Fibroblast of skin of abdomen (primary cell): Measurements from ENCODE around the gene CACNA1B.

Experiments
- DNase-seq: peaks from one replicate; pipeline ENCODE4 v3.0.0-alpha.2; 2013

CACNA1B gene

DNA sequence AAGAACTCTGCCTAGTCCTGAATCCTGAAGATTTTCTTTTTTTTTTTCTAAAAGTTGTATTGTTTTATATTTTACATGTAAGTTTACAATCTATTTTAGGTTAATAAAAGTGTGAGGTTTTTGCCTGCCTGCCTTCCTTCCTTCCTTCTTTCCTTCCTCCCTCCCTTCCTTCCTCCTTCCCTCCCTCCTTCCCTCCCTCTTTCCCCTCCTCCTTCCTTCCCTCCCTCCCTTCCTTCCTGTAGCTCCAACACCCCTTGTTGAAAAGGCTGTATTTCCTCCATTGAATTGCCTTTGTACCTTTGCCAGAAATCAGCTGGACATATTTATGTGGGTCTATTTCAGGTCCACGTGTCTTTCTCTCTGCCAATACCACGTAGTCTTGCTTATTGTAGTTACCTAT is 46.6 kb downstream of the CACNA1B start:
- DNase-seq, result no peak

DNA sequence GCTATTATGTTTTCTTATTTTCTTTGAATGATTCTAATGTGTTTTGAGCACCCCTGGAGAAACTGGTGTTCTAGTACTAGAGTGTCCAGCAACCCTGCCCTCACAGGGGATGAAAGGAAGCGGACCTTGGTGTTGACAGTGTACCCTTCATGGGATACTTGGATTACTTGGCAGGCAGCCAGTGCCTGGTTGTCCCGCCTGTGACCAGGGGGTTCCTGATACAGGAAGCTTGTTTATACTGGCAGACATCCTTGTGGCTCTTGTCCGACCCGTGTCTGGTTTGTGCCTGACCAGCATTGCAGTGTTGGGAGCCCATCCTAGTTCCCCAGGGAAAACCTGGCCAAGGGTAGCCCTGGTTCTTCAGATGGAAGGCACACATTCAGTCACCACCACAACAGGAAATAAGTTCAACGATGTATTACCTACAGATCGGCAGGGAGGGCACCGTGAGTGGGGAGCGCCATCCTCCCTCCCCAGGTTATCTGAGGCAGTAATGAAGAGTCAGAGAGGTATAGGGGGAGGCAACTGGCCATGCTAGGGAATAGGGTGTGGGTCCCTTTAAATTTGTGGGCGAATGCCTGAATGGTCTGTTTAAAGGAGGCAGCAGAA is 47.3 kb downstream of the CACNA1B start:
- DNase-seq, result no peak

DNA sequence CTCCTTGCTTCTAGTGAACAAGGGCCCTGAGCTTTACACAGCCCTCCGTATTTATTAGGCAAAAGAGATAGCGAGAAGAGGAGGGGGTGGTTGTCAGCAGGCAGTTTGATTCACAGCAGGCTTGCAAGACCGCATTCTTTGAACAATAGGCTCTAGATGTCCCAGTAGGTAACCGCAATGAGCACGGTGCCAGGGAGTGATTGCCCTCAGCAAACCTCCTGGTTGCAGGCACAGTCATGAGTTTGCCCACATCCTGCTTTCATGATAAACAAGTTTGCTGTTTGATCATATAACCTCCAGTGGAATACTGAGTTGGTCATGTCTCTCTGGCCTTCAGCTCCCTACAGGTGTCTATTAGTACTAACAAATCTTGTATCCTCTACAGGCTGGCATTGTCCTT is 66.1 kb downstream of the CACNA1B start:
- no peak for DNase-seq

DNA sequence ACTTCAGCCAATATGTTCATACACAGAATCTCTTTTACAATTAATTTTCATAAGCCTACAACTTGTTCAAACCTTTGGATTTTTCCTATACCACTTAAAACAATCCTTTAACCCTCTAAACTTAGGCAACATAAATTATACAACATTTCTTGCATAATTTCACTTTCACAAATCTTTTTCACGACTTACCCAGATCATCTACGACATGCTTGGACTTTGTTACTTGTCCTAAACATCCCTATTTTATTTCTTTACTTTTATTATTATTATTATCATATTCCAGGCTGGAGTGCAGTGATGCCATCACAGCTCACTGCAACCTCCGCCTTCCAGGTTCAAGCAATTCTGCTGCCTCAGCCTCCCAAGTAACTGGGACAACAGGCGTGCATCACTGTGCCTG is 68.0 kb downstream of the CACNA1B start:
- DNase-seq, result no peak

DNA sequence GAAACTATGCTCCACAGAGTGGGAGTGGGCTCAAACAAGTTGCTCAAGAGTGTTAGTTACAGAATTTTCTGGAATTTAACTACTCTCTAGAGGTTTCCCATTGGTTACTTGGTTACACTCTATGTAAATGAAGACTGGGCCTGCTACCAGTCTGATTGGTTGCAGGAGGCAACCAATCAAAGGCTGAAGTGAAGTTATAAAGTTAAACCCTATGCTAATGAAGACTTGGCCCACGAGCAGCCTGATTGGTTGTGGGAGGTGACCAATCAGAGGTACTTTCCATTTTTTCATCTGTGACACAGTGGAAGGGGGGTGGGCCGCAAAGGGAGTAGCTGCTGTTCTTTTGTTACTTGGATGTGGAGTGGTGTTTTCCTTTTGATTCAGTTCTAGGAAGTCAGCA is 69.4 kb downstream of the CACNA1B start:
- no peak for DNase-seq

DNA sequence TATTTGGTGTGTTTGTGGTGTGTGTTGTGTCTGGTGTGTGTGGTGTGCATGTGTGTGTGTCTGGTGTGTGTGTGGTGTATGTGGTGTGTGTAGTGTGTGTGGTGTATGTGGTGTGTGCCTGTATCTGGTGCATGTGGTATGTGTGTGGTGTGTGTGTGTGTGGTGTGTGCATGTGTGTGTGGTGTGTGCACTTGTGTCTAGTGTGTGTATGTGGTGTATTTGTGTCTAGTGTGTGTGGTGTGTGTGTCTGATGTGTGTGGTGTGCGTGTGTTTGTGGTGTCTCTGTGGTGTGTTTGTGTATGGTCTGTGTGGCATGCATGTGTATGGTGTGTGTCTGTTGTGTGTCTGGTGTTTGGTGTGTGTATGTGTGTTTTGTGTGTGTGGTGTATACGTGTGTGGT is 71.1 kb downstream of the CACNA1B start:
- DNase-seq, result no peak

DNA sequence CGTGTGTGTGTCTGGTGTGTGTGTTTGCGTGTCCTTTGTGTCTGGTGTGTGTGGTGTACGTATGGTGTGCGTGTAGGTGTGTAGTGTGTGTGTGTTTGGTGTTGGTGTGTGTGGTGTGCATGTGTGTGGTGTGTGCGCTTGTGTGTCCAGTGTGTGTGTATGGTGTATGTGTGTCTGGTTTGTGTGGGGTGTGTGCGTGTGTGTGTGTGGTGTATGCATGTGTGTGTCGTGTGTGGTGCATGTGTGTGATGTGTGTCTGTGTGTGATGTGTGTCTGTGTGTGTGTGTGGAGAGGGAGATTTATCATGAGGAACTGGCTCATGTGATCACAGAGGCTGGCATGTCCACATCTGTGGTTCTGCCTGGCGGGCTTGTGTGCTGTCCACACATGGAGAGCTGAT is 71.7 kb downstream of the CACNA1B start:
- no peak for DNase-seq

DNA sequence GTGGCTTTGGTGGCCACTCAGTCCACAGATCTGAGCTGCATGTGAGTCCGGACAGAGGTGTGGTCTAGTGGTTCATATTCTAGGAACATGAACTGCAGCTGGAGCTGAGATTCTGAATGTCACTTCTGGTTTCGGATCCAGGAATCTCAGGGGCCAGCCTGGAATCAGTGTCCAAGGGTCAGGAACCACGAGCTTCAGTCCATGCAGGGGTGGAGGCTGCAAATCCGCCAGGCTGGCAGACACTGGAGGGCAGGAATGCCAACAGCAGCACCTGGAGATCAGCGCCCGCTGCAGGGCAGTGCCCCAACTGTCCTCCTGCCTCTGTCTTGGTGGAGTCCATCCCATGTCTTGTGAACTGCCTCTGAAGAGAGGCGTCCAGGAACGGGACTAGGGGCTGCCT is 73.5 kb downstream of the CACNA1B start:
- no peak for DNase-seq

DNA sequence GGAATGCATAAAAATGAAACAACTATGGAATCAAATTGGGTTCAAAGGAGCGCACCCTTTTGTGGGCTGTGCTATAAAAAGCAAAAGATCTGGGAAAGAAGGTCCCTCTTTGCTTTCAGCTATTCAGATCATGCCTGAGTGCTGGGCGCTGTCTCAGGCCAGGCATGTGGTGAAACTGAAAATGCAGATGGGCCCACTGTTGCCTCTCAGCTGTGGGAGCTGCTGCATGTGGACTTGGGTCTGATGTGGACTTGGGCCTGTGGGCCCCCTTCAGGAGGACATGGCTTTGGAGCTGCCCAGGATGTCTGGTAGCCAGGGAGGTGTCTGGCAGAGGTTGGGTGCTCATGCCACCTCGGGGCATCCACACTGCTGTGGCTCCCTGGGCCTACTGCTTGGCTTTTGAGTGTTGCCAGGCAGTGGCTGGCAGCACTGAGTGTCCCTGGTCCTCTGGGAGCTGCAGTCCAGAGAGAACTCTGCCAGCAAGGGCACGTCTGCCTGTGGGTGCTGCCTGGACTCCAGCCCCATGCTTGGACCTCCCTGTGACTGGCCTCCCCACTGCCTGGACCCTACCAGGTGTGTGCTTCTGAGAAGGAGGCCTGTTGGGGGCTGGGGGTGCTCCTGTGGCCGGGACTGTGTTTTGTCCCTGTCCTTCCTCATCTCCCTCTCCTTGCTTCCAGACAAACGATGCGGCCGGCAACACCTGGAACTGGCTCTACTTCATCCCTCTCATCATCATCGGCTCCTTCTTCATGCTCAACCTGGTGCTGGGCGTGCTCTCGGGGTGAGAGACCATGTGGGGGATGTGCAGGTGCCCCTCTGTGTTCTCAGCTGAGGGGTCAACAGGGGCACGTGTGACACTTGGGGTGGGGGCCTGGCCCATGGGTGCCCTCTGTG is 74.3 kb downstream of the CACNA1B start:
- no peak for DNase-seq

DNA sequence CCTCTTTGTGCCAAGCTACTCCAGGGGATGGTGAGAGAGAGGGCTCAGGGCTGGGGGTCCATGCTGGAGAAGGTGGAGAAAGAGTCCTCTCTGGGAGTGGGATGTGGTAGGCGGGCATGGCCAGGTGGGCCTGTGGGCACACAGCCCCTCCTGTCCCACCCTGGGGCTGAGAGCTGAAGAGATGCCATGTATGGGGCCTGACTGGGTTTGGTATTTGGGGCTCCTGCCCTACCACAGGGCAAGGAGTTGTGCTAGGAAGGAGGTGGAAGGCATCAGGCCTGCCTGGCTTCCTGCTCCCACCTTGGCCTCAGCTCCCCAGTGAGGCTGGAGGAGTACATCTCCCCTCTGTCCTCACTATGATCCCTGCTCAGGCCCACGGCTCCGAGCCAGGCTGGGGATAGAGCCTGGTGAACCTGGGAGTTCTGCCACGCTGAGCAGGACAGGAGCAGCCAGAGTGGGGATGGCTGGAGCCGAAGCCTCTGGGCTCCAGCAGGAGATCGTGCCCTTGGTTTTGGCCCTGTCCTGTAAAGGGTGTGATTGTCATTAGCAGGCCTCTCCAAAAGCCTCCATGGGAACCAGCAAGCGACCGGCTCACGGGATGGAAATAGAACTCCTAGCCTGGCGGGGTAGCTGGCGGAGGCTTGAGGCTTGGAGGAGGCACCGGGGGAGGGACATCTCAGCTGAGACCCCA is 75.5 kb downstream of the CACNA1B start:
- DNase-seq, result no peak

DNA sequence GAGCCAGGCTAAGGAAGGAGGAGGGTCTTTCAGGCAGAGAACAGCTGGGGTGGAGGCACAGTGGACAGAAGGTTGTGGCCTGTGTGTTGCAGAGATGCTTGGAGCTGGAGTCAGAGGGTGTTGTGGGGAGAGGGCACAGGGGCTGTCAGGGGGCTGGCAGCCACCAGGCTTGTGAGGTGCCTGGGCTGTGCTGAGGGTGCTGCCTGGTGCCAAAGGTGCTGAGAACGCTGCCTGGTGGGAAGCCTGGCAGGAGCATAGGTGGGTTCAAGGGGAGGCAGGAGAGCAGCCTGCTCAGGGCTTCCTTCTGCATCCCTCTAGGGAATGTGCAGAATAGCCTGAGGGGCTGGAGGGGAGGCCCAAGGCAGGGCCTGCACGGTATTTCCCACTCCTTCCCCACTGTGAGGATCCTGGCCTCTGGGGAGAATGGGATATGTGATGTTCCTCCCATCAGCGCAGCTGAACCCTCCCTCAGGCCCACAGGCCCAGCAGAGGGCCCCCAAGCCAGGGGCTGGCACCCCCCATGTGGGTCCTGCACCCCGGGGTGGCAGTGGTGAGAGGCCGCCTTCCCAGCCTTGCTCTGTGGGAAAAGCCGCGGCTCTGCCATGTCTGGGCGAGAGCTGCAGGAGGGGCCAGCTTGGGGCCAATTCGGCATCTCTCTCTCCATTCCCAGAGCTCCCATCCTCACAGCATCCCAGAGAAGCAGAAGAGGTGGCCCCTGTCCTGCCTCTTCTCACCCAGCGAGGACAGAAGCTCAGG is 76.3 kb downstream of the CACNA1B start:
- DNase-seq, result no peak

DNA sequence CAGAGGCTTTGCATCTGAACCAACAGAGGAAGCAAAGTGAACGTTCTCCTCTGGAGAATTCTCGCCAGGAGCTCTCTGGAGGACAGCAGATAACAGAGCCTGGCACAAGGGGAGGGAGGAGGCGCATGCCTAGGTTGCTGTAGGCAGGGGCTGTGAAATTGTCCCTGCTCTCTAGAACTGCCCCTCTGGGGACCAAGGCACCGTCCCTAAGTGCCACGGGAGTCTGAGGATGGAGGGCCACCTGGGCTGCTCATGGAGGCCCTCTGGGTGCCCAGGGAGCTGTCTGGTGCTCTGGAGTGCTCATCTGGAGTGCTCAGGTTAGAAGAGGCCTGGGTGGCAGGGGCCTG is 77.6 kb downstream of the CACNA1B start:
- DNase-seq, result no peak

DNA sequence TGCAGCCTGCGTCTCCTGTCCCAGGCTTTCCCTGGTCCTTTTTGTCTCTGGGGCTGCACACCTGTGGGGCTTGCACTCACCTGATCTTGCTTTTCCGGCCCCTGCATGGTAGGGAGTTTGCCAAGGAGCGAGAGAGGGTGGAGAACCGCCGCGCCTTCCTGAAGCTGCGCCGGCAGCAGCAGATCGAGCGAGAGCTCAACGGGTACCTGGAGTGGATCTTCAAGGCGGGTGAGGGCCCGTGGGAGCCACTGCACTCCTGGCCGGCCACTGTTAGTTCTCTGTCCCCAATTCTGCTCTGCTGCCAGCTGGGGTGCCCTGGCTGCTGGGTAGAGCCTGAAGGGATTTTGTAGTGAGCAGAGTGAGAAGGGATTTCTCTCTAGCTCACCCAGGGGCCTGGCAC is 78.0 kb downstream of the CACNA1B start:
- DNase-seq, result no peak

DNA sequence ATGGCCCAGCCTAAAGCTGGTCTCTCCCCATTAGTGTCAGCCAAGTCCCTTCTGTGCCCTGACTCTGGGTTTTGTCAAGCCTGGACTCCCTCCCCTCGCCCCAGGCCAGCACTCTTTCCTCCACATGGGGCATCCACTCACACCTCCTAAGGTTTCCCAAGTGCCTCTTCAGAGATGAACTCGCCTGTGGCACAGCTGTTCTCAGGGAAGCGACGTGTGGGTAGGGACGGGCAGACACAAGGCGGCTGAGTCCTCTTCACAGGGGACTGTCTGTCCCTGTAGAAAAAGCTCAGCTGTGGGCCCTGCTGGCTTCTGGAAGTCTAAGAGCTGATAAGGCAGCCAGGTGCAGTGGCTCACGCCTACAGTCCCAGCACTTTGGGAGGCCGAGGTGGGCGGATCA is 78.5 kb downstream of the CACNA1B start:
- no peak for DNase-seq

DNA sequence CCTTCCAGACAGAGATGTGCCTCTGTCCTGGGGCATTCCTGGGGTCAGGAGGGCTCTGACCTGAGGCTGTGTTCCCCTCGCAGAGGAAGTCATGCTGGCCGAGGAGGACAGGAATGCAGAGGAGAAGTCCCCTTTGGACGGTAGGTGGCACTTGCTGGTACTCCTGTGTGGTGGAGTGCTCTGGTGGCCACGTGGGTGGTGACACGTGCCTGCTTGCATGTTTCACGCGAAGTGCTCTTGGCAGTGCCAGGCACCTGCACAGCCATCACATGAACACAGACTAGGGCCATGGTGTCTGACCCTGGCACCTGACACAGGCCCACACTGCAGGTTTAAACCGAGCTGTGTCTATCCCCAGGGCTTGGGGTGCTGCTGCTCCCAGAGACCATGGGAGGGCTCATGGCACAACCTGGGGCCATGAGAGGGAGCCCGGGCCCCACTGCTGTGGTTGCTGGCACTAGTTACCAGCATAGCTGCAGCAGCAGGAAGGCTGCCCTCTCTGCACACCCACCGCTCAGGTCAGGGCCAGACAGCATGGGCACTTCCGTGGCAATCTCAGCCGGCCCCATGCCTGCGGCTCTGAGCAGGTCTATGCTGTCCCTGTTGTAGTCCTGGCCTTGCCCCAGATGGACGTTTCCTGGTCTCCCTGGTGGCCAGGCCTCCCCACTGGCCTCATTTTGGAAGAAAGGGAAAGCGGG is 79.3 kb downstream of the CACNA1B start:
- DNase-seq, result no peak

DNA sequence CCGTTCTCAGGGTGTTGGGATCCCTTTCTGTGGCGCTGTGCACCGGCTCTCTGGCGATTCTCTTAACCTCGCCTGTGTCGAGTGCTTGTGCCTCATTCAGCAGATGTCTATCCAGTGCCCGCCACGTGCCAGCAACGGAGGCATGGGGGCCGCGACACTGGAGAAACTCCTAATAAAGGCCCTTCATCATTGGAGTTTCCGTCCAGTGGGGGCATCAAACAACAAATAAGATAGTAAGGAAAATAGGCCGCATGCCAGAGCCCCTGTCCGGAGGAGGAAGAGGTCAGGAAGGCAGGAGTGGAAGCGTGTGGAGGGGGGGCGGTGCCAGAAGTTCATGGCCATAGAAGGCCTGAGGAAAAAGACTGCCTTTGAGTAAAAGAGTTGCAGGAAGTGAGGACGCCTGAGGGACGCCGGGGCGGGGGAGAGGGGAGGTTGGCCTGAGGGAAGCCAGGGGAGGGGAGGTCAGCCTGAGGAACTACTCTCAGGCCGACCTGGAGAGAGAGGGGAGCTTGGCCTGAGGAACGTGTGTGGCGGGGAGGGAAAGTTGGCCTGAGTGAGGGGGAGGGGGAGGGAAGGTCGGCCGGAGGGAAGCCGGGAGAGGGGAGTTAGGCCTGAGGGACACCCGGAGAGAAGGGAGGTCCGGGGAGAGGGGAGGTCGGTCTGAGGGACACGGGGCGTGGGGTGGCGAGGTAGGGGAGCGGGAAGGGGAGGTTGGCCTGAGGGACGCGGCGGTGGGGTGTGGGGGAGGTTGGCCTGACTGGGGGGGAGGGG is 82.2 kb downstream of the CACNA1B start:
- DNase-seq, result no peak

DNA sequence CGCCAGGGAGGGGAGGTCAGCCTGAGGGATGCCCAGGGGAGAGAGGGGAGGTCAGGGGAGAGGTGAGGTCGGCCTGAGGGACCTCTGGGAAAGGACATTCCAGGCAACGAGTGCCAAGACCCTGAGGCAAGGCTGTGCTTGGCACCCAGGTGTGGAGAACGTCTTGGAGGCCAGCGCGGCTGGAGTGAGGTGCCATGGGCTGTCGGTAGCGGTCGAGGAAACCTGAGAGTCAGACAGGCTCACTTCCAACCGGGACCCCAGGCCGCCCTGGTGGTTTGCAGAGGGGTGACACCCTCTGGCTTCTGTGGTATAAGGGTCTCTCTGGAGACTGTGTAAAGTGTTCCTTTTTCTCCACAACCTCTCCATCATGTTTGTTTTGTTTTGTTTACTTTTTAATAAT is 82.9 kb downstream of the CACNA1B start:
- DNase-seq, result no peak

DNA sequence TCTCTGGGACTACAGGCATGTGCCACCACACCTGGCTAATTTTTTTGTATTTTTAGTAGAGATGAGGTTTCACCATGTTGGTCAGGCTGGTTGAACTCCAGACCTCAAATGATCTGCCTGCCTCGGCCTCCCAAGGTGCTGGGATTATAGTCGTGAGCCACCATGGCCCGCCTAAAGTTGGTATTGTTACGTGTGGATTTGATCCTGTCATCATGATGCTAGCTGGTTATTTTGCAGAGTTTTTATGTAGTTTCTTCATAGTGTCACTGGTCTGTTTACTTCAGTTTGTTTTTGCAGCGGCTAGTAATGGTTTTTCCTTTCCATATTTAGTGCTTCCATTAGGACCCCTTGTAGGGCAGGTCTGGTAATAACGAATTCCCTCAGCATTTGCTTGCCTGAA is 85.9 kb downstream of the CACNA1B start:
- no peak for DNase-seq

DNA sequence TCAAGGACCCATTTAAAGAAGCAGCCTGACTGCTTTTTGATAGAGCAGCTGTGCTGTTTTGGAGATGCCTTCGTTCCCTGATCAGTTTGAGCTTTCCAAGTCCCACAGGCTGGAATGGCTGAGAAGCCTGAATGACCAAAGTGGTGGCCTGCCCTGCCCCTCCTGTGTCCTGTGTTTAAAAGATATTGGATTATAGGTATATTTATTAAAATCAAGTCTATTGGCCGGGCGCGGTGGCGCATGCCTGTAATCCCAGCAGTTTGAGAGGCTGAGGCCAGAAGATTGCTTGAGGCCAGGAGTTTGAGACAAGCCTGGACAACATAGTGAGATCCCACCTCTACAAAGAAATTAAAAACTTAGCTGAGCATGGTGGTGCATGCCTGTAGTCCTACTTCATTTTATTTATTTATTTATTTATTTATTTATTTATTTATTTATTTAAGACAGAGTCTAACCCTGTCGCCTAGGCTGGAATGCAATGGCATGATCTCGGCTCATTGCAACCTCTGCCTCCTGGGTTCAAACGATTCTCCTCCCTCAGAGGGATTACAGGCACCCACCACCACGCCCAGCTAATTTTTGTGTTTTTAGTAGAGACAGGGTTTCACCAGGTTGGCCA is 87.7 kb downstream of the CACNA1B start:
- DNase-seq, result no peak

DNA sequence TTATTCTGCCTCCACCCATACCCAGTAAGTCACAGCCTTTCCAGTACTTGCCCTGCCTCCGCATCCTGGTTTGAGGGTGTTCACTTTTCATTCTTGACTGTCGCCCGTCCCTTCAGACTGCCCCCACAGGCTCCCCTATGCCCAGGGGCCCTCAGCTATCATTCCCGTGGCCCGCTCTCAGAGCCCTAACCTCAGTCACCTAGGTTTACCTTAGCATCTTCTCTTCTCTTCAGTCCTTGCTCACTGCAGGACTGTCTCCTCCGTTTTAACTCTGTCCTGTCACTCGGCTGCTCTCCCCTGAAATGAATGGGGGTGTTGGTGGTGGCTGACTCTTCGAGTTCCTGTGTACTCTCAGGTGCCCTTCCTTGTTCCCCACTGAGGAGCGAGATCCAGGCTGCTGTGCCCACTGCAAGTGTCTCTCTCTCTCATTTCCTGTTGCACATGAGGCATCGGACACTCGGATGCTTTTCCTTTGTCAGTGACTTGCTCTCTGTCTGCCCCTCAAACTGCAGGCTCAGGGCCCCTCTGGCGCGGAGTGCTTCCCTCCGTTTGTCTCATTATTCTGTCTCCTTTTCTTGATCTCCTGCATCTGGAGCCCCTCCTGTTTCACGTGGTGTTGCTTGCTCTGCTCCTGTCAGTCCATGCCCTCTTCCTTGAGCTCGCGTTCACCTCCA is 89.8 kb downstream of the CACNA1B start:
- DNase-seq, result no peak

DNA sequence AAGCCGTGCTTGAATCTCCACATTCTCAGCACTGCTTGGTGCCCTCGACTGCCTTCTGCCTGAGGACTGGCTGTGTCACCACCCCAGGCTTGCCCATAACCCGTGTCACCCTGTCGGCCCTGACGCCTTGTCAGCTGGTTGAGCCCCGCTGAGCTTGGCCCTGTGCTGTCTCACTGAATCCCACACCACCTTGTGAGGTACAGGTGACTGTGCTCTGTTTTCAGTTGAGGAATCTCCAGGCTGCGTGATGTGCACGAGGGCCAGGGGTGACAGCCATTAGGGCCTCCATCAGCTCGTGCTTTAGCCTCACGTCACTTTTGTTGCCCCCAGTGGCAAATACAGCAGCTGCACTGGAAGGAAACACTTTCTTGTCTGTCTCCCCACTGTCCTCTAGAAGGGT is 90.7 kb downstream of the CACNA1B start:
- DNase-seq, result no peak
